ENCODE results near the gene PCYT2.

Gene PCYT2

GRCh38 chr17:81912441-81913309 lies 1.5 kb upstream of the PCYT2 start:
- H3K27ac ChIP-seq: peak overlapping the region; percentile 57
- TF ChIP-seq ZFX (IDR thresholded peaks at IDR 0.05) (no peak), CTCF (conservative IDR thresholded peaks at IDR 0.05) (no peak)

GRCh38 chr17:81911969-81912368 lies 770 bp upstream of the PCYT2 start:
- TF ChIP-seq CTCF (conservative IDR thresholded peaks at IDR 0.05) (no peak; the same call in 1 of the 2 replicates), ZFX (IDR thresholded peaks at IDR 0.05) (no peak)
- peak overlapping the region; percentile 57 for H3K27ac ChIP-seq

GRCh38 chr17:81910840-81911276 lies 341 bp downstream of the PCYT2 start:
- peak; percentile 62; the same call in 1 of the 2 replicates for TF ChIP-seq ZFX (IDR thresholded peaks at IDR 0.05)
- TF ChIP-seq CTCF (conservative IDR thresholded peaks at IDR 0.05): no peak
- H3K27ac ChIP-seq: peak overlapping the region; percentile 91

GRCh38 chr17:81909966-81910839 lies 996 bp downstream of the PCYT2 start:
- H3K27ac ChIP-seq: peak overlapping the region; percentile 91

GRCh38 chr17:81909231-81909630 lies 2.0 kb downstream of the PCYT2 start:
- peak overlapping the region; percentile 91 for H3K27ac ChIP-seq

More at GRCh38 chr17:81909966-81910839, 996 bp downstream of the PCYT2 start:
- TF ChIP-seq ZFX (IDR thresholded peaks at IDR 0.05): no peak
- TF ChIP-seq CTCF (conservative IDR thresholded peaks at IDR 0.05): no peak

GRCh38 chr17:81908793-81909192 lies 2.4 kb downstream of the PCYT2 start:
- TF ChIP-seq CTCF (conservative IDR thresholded peaks at IDR 0.05) (no peak), ZFX (IDR thresholded peaks at IDR 0.05) (no peak)
- no peak overlapping the region for H3K27ac ChIP-seq

More at GRCh38 chr17:81909231-81909630, 2.0 kb downstream of the PCYT2 start:
- no peak for TF ChIP-seq CTCF (conservative IDR thresholded peaks at IDR 0.05)
- no peak for TF ChIP-seq ZFX (IDR thresholded peaks at IDR 0.05)
